GM12801 (cell line): Measurements from ENCODE around the gene MCM6.

Source experiments
- TF ChIP-seq, protein P1 (sequence below): IDR thresholded peaks from one replicate; pipeline ENCODE4 v1.5.1; 2011; ENCODE audit warnings: control low read depth; ENCODE audit not compliant: insufficient read length; ENCODE audit errors: extremely low read depth

MCM6 gene

DNA sequence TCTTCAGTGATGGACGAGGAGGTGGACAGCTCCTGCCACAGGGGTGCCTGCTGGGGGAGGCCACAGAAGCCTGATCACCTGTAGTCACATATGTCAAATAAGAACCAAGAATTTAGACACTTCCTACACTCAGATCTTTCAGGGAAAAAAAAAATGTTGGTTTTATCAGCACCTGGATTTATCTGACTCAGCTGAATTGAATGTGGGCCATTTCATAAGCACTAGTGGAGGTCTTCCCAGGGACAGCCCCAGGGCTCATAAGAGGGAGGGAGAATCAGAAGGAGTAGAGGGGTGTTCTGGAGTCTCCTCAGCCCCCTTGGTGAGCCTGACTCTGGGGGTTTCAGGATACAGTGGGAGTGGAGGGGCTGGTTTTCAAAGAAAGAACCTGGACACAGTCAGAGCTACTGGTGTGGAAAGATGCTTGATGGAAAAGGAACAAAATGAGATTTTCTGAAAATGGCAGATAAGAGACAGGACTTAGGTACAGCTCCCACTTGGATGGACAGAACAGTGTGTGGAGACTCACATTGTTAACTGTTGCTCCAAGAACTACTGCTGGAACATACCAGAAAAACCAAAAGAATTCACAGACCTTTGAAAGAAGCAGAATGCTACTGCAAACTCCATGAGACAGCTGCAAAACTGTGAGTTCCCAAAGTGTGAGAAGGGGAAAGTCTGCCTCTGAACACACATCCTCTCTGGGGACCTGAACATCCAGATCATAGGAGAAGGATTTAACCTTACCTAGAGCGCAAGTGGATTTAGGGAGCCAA lies 84.6 kb downstream of the MCM6 start:
- TF ChIP-seq, protein P1, sequence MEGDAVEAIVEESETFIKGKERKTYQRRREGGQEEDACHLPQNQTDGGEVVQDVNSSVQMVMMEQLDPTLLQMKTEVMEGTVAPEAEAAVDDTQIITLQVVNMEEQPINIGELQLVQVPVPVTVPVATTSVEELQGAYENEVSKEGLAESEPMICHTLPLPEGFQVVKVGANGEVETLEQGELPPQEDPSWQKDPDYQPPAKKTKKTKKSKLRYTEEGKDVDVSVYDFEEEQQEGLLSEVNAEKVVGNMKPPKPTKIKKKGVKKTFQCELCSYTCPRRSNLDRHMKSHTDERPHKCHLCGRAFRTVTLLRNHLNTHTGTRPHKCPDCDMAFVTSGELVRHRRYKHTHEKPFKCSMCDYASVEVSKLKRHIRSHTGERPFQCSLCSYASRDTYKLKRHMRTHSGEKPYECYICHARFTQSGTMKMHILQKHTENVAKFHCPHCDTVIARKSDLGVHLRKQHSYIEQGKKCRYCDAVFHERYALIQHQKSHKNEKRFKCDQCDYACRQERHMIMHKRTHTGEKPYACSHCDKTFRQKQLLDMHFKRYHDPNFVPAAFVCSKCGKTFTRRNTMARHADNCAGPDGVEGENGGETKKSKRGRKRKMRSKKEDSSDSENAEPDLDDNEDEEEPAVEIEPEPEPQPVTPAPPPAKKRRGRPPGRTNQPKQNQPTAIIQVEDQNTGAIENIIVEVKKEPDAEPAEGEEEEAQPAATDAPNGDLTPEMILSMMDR, result no peak

DNA sequence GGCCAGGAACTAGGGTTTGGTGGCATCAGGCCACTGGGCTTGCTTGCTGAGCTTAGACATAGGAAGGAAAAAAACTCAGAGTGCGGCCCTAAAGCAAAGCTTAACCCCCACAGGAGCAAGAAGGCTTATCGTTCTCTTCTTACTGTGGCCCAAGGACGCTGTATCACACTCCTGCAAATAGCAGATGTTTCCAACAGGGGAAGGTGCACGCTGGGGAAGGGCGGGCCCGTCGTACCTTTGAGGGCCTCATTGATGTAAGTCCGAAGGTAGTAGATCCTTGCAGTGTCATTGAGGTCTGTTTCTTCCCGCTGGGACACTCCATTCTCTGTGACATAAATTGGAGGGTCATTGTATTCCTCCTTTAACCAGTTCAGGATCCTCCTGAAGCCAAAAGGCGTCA lies 85.8 kb downstream of the MCM6 start:
- TF ChIP-seq, protein P1, result no peak
